HG02798 (cell line): ENCODE data around the gene GLT8D2.

Source experiments
- ATAC-seq: cut with Tn5 transposase; IDR thresholded peaks from one replicate; pipeline ENCODE4 v1.9.1; 2021; ENCODE audit warnings: mild to moderate bottlenecking; ENCODE audit not compliant: unreplicated experiment, poor library complexity

Gene GLT8D2

DNA sequence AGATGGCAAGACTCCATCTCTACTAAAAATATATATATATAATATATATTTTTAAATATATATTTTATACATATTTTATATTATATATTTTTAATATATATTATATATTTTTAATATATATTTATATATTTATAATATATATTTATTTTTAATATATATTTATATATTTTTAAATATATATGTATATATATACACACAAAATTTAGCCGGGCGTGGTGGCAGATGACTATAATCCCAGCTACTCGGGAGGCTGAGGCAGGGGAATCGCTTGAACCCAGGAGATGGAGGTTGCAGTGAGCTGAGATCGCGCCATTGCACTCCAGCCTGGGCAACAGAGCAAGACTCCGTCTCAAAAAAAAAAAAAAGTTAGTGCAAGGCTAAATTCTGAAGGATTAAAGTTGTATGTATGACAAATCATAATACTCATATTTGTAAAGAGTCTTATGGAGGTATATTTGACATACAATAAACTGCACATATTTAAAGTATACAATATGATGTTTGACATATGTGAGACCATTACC lies 92.1 kb downstream of the GLT8D2 start:
- no peak for ATAC-seq

DNA sequence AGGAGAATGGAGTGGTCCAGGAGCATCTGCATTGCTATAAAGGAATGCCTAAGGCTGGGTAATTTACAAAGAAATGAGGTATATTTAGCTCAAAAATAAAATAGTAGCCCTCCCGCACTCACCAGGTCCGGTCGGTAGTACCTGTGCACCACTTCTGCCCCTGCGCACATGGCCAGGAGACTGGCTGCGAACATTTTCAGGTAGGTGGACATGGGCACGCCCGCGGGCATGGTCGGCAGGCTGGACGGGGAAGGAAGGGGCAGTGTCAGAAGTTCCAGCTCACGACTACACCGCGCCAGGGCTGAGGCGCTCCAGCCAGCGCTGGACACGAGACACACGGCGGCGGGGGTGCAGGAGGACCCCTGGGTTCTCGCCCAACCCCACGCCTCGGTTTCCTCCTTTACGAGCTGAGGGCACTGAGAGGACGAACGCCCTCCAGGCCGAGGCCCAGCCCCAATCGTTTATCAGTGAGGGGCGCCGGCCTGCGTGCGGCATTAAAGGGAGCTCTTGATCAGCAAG lies 93.4 kb downstream of the GLT8D2 start:
- peak; percentile 33 for ATAC-seq

DNA sequence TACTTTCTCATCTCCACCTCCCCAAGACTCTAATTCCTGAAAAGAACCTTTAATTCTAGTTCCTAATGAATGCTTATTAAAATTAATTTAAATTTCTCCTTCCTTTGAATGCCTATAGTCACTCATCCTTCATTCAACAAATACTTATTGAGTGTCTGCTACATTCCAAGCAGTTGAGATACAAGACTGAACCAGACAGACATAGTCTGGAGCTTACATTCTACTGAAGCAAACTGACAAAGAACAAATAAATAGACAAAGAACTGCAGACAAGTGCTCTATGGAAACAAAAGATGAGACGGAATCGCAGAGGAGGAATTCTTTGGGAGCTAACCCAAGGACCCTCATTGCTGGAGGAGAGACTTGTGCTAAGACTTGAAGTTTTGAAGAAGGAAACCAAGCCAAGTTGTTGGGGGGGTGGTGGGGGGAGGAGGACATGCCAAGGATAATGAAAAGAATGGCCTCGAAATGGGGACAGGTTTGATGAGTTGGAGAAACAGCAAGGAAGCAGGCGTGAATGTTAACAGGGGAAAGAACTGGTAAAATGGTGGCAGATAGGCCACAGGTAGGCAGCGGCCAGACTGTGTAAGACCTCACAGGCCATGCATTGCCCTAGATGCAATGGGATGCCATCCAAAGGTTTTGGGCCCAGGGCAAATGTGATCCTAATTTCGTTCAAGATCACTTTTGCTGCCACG lies 94.0 kb downstream of the GLT8D2 start:
- no peak for ATAC-seq

DNA sequence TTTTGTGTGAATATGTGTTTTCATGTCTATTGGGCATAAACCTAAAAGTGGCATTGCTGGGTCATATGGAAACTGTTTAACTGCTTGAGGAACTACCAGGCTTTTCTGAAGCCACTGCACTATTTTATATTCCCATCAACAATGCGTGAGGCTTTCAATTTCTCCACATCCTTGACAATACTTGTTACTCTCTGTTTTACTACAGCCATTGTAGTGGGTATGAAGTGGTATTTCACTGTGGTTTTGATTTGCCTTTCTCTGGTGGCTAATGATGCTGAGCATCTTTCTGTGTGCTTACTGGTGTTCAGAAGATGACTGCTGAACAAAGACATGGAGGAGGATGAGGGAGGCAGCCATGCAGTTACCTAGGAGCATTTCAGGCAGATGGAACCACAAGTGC lies 97.5 kb downstream of the GLT8D2 start:
- no peak for ATAC-seq

DNA sequence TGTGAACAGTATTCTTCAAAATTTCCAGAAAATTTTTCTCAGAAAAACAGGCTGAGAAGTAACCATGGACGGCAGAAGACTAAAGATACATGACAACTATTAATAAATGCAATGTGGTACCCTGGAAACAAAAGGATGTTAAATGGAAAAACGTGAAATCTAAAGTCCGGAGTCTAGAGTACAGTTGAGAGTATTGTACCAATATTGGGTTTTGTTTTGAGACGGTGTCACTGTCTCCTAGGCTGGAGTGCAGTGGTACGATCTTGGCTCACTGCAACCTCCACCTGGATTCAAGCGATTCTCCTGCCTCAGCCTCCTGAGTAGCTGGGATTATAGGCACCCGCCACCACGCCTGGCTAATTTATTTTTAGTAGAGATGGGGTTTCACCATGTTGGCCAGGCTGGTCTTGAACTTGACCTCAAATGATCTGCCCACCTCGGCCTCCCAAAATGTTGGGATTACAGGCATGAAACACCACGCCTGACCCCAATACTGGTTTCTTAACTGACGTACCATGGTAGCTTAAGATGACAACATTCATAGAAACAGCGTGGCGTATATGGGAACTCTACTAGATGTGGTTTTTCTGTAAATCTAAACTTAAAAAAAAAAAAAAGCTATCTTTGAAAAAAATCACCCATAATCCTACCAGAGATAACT lies 101.1 kb downstream of the GLT8D2 start:
- ATAC-seq = no peak

DNA sequence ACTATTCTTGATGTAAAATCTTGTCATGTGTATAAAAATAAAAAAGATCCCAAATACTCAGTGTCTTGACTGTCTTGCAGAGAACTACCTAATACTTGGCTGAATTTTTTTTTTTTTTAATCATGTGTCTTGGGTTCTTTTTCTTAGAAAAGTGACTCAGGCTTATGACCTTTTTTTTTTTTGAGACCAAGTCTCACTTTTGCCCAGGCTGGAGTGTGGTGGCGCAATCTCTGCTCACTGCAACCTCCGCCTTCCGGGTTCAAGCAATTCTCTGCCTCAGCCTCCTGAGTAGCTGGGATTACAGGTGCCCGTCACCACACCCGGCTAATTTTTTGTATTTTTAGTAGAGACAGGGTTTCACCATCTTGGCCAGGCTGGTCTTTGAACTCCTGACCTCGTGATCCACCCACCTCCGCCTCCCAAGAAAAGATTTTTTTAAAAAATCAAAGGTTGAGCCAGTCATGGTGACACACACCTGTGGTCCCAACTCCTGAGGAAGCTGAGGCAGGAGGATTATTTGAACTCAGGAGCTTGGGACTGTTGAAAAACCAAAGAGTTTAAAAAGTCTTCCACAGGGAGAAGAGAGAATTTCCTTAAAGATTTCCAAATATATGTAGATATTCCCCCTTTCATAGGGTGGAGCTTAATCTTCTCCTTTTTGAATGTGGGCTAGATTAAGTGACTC lies 102.0 kb downstream of the GLT8D2 start:
- ATAC-seq = no peak

DNA sequence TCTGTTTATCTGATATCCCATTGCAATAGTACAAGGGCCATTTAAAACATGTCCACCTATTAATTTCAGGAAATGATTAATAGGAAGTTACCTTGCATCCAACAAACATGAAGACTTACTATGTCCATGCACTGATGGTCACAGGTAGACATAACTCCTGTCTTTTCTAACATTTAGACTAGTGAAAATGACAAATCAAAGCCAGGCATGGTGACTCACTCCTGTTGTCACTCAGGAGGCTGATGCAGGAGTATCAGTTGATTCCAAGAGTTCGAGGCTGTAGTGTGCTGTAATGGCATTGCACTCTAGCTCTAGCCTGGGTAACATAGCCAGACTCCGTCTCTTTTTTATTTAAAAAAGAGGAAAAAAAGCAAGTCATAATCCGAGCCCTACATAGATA lies 105.0 kb downstream of the GLT8D2 start:
- ATAC-seq = no peak
